GM18868 (cell line): ENCODE data around the gene GBGT1.
"Not testable (repeated sequence)": the region's sequence is repeated elsewhere in the genome, so short reads cannot be mapped to it uniquely, and the experiment has no call there.

Experiments used
- ATAC-seq: cut with Tn5 transposase; IDR thresholded peaks from one replicate; pipeline ENCODE4 v1.9.1; 2021; ENCODE audit warnings: mild to moderate bottlenecking, moderate library complexity; ENCODE audit not compliant: unreplicated experiment

The GBGT1 gene

DNA sequence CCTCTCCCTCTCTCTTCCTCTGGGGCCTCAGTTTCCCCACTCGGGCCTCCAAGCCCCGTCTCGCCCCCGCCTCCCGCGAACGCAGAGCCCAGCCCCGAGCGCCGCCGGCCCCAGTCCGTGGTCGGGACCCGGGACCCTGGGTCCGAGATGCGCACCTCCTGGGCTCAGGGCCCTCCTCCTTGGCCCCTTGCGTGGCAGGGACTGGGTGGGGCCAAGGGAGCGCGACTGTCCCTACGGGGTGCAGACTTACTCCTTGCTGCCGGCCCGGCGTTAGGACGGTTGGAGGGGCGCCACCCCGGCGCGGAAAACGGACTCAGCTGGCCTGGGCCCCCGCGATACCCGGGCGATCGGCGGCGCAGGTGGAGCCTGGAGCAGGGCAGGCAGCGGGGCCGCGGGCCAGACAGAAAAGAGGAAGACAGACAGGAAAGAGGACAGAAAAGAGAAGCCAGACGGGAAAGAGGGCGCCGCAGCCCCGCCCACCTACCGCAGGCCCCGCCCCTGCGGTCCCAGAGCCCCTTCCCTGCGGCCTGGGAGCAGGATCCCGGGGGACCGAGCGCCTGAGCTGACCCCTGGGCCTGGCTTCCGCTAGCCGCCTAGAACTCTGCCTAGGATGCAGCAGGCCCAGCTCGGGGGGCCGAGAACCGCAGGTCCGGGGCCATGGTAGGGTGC is at the start of gene GBGT1:
TSS of gene GBGT1 (minus strand) at position 411 of the 669 bp plus-strand sequence. CDS start 1,502 bp downstream, outside the sequence.
- ATAC-seq, result no peak

DNA sequence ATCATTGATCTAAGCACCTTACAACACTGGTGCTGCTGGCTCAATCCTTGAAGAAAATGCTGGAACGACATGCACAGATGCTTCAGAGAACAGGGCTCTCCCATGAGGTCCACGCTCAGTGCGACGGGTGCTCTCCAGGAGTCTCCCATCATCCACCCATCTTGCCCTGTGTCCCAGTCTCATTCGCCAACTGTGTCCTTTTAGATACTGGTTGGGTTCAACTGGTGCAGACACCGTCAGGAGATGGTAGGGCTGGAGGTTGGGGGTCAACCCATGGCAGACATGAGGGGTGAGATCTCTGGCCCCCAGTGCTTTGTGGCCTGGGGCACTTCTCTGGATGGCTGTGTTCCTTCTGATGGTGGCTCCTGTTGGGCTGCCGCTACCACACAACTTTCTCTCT is 46.9 kb upstream of the GBGT1 start:
- ATAC-seq, result no peak

DNA sequence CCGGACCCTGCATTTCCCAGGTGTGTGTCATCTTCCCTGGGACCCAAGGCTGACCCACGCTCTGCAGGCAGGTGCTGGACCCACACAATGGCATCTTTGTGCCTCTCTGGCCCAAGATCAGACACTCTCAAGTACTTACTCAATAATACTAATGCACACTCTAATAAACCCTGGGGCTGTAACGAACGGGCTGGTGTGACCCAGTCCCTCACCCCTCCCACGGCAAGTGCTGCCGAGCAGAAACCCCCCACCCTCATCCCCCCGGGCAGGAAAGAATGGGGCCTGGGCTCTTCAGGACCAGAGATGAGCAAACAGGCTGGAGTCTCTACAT is 46.5 kb upstream of the GBGT1 start:
- ATAC-seq, result no peak

DNA sequence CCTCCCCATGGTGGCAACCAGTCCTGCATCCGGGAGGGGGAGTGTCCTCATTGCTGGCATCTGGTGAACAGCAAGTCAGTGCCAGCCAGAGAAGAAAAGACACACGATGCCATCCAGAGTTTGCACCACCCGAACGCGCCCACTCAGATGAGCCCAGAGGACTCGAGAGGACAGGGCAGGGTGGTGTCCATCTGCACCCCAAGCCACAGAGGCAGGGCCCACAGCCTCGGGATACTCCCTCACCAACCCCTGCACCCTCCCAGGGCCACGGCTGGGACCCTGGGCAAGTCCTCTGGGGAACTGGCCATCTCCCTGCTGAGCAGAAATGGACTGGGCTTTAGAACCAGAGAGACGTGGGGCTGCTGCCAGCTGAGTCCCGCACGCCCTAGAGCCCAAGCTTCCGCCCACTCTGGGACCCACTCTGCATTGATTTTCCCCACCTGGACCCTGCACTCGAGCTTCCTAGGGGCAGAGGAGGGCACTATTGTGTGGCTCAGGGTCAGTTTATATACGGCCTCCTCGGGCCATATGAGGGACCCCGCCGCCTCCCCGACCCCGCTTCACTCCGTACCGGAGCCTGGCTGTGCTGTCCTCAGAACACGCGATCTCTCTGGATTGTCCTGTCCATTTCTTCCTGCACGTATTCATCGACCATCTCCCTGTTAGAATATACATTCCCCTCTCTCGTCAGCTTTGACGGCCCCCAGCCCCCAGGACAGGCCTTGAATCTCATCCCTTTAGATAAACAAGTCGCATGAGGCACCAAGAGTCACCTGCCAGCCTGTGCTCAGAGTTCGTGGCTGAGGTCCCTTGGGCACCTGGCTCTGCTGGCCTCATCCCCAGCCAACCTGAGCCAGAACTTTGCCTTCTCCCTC is 45.9 kb upstream of the GBGT1 start:
- not testable (repeated sequence) for ATAC-seq

DNA sequence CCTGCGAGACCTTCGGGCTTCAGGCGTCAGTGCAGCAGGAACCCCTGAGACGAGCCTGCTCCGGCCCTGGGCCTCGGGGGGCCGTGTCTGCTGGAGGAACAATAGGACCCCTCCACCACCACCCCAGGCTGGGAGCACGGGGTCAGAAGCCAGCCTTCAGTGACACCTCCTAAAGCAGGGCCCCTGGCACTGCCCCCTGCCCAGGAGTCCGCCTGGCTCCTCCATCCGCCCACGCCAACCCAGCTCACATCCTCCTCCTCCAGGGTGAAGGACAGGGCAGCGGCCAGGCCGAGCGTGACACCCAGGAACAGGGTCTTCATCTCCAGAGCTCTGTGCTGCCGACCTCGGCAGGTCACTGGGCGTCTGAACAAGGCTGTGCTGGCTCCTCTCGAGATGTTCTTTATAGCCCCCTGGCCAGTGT is 45.2 kb upstream of the GBGT1 start, which contains the start of gene OBP2B:
TSS of gene OBP2B (minus strand) at position 371 of the 421 bp plus-strand sequence. CDS start at position 320, 51 bp downstream.
- ATAC-seq, result not testable (repeated sequence)

DNA sequence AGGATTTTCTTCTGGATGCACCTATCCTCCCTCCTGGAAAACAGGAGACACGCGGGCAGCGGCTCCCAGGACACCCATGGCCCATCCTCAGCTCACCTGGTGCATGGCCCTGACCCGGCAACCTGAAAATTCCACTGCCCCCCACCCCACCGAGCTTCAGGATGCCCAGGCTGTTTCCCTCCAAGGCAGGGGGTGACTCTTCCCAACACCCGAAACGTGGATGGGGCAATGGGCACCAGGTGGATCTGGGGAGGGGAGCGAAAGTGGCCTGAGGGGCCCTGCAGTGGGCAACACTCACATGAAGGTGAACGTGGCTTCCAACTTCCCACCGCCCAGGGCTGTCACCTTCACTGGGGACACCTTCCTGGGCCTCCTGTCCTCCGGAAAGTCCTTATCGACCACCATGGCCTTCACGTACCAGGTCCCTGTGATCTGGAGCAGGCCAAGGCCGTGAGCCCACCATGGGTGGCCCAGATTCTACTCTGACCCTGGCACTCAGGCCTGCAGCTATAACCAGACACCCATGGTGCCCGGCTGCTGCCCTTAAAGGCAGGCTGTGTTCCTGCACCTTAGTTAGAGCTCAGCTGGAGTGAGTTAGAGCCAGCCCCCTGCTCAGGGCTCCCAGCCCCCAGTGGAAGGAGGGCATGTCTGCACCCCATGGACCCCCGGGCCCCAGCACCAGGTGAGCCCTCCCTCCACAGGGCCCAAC is 44.6 kb upstream of the GBGT1 start:
- ATAC-seq, result not testable (repeated sequence)

DNA sequence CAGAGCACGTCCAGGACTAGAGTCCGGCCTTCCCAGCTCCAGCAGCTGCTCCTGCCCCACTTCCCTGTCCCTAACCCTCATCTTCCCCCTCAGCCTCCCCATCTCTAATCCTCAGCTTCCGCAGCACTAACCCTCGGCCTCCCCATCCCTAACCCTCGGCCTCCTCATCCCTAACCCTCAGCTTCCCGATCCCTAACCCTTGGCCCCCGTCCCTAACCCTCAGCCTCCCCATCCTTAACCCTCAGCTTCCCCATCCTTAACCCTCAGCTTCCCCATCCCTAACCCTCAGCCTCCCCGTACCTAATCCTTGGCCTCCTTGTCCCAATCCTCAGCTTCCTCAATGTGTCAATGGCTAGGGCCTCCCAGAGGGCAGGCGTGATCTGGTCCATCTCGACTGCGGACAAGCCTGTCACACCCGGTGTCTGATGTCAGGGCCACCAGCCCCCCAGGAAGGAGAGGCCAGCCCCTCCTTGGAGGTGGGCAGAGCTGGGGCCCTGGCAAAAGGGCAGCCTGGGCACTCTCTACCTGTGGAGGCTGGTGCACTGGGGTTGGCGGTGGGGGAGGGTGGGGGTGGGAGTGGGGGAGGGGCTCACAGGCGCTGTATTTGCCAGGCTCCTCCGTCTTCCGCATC is 43.9 kb upstream of the GBGT1 start:
- no peak for ATAC-seq

DNA sequence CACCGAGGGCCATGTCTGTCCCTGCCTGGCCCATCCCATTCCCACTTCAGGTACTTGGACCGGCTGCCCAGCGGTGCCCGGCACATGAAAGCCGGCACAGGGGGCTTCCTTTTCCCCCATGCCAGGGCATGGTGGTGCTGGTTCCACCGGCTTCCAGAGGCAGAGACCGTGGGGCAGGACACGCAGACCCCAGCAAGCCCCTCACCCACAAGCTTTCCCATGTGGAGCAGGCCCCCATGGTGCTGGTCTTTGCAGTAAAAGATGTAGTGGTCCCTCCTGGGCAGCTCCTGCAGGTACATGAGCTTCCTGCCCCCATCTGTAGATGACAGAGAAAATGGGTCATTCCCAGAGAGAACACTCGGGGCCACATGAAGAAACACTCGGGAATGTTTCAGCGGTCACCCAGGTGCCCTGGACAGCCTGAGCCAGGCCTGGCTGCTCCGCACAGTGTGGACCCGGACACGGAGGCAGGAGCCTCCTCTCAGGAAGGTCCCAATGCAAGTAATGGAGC is 43.4 kb upstream of the GBGT1 start:
- ATAC-seq, result no peak

DNA sequence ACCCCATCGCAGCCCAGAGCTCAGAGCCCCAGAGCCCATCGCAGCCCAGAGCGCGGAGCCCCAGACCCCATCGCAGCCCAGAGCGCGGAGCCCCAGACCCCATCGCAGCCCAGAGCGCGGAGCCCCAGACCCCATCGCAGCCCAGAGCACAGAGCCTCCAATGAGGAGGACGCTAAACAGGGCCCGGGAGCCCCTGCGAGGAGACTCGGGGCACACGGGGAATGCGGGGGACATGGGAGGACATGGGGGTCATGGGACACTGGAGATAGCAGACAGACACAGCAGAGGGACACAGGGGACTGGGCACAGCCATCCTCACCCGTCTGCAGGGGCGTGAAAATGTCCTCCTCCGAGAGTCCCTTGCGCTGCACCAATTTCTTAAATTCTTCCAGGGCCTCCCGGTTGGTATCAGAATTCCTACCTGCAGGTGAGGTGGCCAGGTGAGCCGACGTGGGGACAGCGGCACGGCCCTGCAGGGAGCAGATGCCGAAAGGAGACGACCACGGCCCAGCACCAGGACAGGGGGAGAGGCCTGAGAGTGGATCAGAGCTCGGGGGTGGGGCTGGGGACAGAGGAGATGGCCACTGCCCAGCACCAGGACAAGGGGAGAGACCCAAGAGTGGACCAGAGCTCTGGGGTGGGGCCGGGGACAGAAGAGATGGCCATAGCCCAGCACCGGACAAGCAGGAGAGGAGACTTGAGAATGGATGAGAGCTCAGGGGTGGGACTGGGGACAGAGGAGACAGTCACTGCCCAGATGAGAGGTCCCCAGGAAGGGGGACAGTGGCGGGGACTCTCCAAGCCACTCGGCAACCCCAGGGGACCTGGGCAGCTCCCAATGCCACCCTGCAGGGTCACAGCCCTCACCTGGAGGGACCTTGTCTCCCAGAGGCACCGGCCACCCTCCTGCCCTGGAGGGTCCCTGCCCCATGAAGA is 42.5 kb upstream of the GBGT1 start:
- ATAC-seq, result no peak

DNA sequence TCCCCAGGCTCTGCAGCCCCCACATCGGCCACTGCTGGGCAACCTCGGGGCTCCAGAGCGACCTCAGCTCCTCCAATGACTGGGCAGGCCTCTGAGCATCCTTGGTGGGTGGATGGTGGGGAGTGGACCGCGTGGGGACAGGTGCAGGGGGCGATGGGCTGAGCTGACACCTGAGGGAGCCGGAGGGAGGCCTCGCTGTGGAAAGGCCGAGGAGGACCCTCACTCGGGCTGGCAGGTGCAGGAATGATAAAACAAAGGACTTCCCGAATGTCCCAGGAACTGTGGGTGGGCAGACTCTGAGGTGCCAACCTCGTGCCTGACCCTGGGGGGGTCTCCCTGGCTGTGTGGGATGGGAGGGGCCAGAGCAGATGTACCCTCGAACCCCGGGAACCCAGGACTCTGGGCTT is 41.8 kb upstream of the GBGT1 start:
- not testable (repeated sequence) for ATAC-seq

DNA sequence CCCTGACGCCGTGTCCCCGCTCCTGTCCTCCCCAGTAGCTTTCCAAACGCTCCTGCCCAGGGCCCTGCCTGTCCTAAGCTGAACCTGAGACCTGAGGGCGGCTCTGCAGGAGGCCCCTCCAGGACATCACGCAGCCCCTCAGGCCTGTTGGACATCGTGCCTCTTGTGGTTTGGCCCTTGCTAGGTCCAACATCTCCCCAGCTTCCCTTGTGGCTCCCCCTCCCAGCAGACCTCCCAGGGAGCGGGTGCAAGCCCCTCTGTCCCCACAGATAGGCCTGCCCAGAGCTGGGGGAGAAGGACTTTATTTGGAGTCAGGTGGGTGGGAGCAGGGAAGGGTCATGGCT is 41.3 kb upstream of the GBGT1 start:
- ATAC-seq, result no peak

DNA sequence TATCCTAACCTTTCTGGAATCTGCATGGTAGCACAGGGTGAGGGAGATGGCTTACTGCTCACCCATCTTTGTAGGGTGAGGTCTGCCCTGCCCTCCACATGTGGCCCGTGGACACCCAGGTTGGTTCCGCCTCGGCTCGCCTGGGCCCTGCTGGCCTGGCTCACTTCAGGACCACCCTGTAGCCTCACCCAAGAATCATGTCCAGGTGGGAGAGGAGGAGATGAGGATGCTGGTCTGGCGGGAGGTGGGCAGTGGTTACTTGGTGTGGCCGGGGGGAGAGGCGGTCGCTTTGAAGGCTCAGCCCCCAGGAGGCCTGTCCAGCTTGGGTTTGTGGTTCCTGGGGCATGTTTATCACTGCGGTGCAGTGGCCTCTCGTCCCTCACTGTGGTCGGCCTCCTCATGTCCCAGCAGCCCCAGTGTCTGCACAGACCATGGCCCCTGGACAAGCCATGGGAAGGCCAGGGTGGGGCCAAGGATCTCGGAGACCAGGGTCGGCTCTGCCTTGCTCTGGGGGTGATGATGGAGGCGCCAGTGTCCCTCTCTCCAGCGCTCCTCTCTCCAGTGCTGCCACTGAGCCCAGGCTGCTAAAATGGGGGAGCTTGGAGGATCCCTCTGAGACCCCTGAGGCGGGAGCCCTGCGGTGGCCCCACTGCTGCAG is 40.8 kb upstream of the GBGT1 start:
- ATAC-seq, result no peak

DNA sequence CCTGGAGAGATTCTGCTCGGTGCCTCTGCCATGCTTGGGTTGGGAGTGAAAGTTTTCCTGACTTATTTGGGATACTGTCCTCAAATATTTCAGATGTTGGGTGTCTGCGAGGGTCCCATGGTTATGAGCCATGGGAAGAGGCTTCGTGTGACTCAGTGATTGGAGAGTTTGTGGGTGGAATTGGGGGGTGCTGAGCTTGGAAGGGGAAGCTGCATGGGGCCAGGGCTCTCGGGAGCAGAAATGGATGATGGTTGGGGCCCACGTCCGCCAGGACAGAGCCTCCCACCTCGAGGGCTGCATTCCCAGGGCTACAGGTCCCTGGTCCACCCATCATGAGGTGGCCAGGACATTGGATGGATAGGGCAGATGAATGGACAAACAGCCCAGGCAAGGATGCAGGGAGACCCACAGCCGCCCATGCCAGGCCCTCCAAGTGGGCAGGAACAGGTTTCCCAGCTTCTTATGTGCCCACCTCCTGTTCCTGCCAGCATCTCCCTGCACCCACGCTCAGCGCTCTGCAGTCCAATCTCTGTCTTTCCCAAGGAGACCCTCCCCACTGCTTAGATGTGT is 39.9 kb upstream of the GBGT1 start:
- ATAC-seq, result no peak

DNA sequence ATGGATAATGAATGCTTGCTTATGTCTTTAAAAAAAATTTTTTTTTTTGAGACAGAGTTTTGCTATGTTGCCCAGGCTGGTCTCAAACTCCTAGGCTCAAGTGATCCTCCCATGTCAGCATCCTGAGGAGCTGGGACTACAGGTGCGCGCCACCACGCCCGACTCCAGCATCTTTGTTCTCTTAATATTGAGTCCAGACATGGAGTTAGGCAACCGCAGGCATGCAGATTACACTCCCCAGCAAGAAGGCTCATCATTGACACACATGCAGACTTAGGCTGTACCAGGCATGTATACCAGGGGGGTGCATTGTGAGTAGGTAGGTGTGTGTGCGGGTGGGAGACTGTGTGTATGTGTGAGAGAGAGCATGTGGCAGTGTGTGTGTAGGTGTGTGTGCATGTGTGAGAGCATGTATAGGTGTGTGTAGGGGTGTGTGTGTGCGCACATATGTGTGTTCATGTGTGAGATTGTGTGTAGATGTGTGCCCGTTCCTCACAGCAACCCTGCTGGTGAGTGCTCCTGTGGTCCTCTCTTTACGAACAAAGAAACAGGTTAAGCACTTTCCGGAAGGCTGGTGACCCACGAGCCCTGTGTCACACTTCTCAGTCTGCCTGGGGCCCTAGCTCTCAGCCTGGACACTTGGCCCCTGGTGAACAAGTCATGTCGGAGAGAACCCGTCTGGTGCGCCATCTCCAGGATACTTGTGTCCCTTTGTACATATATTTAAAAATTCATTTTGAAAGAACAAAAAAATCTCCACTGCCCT is 39.2 kb upstream of the GBGT1 start:
- no peak for ATAC-seq

DNA sequence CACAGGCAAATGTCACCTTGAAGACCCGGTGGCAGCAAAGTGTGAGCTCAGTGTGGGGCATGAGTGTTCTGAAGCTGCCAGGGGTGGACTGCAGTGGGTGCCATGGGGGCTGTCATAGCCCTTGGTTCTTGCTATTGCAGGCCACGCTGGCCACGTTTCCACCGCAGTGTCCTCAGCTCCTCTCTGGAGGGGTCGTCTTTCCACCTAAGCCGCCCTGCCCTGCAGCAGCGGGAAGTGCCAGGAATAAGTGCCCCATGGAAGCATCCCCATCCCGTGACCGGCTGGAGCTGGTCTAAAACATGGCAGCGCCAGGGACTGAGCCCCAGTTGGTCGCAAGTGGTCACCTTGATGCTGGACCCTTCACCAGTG is 38.4 kb upstream of the GBGT1 start:
- no peak for ATAC-seq

DNA sequence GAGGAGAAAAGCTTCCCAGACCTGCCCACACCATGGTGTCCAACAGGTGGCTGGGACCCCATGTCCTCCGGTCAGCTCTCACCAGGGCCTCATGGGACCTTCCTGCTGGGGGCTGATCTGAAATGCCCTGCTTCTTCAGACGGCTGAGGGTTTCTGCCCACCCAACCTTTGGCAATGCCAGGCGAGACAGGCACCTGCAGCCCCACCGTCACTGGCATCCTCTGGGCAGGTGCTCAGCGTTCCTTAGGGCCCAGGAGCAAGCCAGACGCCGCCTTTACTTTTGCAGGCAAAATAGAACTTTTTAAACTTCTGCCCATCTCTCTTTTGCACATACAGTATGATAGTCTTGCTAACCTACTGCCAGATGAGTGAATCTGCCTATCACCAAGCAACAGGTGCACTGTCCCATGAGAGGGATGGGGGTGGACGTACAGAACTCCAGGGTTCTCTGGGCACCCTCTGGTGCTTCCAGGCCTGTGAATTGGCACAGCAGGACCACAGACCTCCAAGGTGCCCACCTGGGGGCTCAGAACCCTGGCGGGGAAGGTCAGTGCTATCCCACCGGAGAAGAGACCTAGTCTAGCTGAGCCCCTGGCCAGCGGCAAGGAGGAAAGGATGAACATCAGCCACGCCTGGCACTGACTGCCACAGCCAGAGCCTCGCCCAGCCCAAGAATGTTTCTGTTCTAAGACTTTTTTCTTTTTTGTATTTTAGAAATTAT is 37.9 kb upstream of the GBGT1 start:
- ATAC-seq, result no peak

DNA sequence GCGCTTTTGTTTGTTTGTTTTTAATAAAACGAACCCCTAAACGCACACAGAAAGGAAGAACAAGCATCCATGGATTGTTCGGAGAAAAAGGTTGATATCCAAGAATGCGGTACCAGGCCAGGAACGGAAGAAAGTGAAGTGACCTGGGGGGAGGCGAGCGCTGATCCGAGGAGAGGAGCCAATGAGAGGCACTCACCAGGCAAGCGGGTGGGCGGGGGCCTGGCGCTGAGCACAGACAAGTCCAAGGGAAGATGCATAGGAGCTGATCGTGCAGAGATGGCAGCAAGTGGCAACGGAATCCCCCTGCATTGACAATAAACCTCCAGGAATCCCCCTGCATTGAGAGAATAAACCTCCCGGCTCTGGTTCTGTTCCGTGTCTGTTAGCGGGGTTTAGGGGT is 36.9 kb upstream of the GBGT1 start:
- no peak for ATAC-seq
